HG03175 (cell line): ENCODE measurements around the gene ABR.

Experiments
- ATAC-seq: cut with Tn5 transposase; IDR thresholded peaks from one replicate; pipeline ENCODE4 v1.9.1; 2021; ENCODE audit warnings: mild to moderate bottlenecking, moderate library complexity; ENCODE audit not compliant: unreplicated experiment

Gene ABR

DNA sequence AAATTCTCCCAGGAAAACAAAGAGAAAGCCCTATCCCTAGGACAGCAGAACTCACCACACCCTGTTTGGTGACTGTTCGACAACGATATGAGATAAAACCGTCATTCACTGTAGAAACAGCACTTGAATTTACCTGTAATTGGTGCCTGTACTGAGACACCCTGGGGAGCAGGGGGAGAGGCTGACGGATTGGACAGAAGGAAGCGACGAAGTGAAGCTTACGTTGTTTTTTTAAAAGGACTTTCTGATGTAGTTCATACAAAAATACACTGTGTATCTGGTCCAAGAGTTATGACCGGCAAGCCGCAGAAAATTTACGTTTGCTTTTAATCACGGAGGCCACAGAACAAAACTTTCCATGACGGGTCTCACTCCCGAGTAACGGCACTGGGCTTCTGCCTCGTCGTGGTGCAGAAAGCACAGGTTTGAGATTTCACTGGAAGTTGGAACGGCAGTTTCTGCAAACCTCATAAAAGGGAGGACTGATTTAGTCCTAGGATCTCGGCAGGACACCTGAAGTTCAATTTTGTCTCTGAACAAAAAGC lies 209.9 kb downstream of the ABR start:
- no peak for ATAC-seq

DNA sequence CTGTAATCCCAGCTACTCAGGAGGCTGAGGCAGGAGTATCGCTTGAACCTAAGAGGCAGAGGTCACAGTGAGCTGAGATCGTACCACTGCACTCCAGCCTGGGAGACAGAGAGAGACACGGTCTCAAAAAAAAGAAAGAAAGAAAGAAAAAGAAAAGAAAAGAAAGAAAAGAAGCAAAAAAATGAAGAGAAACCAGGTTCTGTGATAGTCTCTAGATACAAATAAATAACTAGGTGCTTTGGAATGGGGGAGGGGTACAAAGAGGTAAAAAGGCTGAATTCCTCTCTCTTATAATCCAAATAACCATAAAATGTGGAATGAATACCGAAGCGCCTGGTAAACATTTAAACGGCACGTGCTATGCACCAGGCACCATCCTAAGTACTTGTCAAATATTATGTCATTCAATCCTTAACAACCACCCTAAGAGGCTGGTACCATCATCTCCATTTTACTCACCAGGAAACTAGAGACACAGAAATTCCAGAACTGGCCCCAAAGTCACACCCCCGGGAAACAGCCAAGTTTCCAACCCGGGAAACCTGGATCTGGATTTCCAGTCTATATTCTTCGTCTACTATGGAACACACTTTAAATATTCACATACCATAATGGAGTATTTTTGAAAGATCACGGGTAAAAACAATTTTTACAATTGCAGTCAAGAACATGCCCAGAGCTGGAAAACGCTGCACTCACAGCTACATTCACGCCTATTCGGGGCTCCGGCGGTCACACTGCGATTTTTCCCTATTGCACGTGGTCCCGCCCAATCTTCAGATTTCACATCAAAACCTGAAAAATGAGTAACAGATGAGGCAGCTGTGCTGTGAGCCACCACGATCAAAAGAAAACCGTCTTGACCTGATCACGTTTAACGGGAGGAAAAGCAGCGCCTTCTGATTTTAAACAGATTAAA lies 210.7 kb downstream of the ABR start:
- ATAC-seq, result no peak

DNA sequence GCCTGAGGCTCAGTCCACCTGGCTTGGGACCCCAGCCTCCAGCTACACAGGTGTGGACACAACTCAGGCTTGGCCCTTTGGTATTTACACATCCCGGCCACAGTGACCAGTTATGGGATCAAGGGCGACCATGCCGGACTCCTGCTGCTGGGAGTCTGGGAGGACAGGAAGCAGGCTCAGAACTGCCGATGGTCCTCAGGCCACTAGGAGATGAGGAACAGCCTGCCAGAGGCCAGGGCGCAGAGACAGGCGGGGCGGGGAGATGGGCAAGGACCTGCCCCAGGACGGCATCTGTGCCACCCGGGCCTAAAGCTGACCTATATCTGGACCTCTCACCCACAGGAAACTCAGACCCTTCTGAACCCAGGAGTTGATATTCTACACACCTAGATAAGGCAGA lies 212.7 kb downstream of the ABR start:
- no peak for ATAC-seq

DNA sequence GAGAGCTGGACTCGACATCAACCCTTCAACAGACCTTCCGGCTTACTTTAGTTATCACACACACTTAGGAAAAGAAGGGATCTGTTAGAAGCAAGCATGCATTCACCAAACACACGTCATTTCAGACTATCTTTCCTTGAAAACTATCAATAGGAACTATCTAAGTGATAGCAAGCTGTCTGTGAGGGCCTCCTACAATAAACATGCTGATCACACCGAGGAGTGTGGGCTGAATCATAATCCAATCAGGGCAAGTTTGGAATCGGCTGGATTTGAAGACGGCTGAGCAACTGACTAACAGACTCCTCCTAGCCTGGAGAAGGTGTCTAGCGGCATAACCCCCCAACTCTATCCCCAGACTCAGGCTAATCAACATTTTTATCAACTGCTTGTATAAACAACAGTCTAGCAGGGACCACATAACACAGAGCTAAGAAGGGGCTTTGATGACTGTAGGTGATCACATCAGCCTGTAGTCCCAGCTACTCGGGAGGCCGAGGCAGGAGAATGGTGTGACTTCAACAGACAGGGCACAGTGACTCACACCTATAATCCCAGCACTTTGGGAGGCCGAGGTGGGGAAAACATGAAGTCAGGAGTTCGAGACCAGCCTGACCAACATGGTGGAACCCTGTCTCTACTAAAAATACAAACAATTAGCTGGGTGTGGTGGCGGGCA lies 214.3 kb downstream of the ABR start:
- no peak for ATAC-seq

DNA sequence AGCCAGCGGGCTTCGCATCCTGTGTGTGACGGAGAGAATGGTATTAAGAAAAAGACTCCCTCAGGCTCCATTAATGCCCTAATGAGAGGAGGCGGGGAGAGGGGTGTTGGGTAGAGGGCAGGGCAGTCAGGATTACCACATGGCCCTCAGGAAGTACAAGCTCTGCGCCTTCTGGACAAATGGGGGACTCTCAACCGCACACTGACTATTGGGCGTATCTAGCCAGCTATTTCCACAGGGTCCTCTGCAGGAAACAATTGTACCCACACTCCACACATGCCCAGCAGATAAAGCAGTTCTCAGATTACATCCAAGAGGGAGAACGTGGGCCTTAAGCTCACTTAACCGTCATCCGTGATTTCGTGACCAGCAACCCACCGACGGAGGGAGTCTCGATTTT lies 214.9 kb downstream of the ABR start:
- no peak for ATAC-seq

DNA sequence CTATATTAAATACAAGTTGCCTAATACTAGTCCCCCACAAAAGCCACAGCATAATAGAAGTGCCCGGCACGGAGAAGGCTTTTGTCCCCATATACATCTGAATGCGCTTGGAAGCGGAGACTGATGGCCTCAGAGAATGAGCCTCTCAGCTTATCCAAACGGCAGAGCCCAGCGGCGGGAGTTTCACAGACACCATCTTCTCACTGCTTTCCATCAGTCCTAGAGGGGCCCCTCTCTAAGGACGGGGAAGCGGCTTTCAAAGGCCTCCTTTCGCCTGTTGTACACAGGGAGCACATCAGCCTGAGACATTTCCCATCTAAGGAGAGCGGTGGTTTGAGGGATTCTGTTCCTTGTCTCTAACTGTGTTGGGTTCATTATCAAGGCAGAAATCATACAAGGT lies 217.1 kb downstream of the ABR start:
- no peak for ATAC-seq

DNA sequence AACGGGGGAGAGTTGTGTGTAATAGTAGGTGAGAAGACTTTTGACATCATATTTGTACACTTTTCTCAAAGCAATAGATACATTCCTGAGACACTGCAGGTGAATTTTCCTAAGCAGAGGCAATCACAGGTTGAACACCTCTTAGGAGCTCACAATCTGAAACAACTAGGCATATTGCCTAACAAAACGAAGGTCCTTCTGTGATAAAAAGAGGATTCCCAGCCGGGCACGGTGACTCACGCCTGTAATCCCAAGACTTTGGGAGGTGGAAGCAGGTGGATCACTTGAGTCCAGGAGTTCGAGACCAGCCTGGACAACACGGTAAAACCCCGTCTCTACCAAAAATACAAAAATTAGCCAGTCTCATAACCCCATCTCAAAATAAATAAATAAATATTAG lies 217.6 kb downstream of the ABR start:
- ATAC-seq, result no peak

DNA sequence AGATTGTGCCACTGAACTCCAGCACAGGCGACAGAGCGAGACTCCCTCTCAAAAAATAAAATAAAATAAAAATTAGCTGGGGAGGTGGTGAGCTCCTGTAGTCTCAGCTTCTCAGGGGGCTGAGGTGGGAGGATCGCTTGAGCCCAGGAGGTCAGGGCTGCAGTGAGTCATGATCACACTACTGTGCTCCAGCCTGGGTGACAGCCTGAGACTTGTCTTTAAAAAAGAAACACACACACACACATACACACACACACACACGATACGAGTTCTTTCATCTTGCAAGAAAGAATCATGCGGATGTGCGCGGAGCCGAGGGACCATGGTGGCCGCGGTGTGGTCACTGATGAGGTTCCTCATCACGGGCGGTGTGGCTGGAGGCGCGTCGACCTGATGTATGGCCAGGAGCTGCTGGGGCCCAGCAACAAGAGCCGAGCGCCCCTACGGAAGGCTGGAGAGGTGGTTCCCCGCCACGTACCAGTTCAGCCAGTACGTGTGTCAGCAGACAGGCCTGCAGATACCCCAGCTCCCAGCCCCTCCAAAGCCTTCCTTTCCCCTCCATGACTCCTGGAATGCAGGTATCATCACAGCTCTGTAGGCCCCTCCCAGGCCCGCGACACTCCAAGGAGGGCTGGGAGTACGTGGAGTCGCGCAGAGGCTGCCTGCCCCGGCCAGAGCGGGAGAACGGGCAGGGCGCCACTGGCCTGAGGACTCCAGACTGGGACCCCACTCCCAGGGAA lies 220.9 kb downstream of the ABR start:
- no peak for ATAC-seq

DNA sequence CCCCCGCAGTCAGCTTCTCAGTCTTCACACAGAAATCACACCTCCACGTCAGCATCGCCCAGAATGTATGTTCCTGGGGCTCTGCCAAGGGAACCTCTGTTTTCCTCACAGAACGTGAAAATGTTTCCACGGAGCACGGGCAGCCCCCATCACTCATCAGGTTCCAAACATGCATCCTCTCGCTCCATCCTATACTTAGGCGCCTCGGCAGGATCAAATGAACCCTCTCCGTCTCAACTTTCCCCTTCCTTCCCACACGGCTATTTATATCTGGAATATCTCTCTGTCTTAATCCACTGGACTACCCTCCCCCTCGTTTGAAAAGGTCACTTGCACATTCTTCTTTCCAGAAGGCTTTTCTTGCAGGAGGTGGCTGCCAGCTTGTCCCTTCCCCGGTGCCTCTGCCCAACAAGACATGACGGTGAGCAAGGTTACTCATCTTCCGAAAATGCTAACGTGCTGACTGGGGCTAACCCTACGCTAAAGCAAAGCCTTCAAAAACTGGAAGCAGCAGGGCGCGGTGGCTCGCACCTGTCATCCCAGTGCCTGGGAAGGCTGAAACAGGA lies 221.8 kb downstream of the ABR start:
- ATAC-seq, result no peak

DNA sequence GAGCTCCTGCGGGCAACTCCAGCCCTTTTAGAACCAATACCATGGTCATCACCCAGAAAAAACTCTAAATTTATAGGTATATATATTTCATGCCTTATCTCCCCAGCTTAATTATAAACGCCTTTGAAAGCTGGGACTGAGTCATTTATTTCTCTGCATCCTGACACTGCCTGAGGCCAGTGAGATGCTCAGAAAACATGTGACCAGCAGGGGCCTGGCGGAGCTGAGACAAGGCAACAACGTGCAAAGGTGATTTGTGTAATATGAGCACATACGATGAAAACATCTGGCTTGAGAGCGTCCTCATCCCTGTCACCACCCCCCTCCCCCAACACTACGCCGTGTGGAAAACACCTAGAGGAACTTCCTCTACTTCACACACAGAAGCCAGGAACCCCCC lies 222.9 kb downstream of the ABR start:
- ATAC-seq, result no peak

DNA sequence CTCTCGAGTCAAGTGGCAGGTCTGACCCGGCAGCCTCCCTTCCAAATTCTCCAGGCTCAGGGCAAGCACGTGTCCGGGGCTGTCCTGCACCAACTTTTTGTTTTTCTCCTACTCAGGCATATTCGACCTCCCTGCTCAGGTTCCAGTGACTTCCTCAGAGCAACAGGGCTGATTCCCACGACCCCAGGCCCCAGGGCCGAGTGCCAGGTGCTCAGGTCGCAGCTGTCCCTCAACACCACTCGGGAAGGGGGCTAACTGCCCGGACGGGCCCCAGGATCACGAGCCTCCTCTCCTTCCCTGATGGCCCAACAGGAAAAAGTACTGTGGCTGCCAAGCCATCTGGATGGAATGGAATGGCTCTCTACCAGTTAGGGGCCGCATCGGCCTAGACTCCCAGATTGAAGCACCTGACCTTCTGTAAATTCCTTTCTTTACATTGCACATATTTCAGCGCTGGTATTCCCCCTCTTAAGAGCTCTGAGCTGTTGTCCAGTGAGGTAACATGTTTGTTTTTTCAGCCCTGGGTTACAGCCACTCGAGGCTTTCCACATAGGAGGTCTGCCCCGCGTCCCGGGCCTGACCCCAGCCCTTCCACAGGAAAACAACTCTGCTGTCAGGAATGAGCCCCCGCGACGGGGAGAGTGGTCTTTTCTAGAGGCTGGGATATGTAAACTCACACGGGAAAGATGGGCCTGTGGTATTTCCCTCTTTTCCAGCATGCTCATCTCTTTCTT lies 225.2 kb downstream of the ABR start:
- ATAC-seq, result no peak

DNA sequence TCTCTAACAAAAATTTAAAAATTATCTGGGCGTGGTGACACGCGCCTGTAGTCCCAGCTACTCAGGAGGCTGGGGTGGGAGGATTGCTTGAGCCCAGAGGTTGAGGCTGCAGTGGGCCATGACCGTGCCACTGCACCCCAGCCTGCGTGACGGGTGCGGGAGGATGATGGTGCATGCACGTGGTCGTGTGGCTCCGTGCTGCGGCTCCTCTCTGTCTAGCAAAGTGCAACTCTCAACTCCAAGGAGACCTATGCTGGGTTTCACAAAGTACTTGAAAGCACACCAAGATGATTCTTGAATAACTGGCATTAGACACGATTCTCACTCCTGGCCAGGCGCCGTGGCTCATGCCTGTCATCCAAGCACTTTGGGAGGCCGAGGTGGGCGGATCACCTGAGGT lies 226.0 kb downstream of the ABR start:
- ATAC-seq, result no peak
